Mesenchymal stem cell (in vitro differentiated cells and primary cell): Measurements from ENCODE around the gene FAM25A.

Experiments used
- DNase-seq: peaks from one replicate; pipeline ENCODE4 v3.0.0-alpha.2; 2013
- H2AFZ ChIP-seq: one replicate; pipeline ENCODE4 v1.6.1; 2013; ENCODE audit warnings: low read depth, mild to moderate bottlenecking, control low read depth, inconsistent platforms, low read length, moderate library complexity
- H2AK5ac ChIP-seq: 2 replicates; pipeline ENCODE4 v1.6.1; 2013; ENCODE audit warnings: low read length, moderate library complexity, mild to moderate bottlenecking, inconsistent platforms; ENCODE audit not compliant: severe bottlenecking
- H2BK120ac ChIP-seq: one replicate; pipeline ENCODE4 v1.6.1; 2013; ENCODE audit warnings: low read depth, mild to moderate bottlenecking, inconsistent platforms, low read length, moderate library complexity
- H2BK12ac ChIP-seq, 2 experiments: one replicate each; pipeline ENCODE4 v1.6.1; 2013; ENCODE audit warnings: inconsistent platforms in 2 of 2, low read length in 2 of 2, mild to moderate bottlenecking in 2 of 2, moderate library complexity in 2 of 2, control low read depth in 1 of 2
- H2BK15ac ChIP-seq: one replicate; pipeline ENCODE4 v1.6.1; 2013; ENCODE audit warnings: mild to moderate bottlenecking, low read depth, inconsistent platforms; ENCODE audit not compliant: poor library complexity, severe bottlenecking
- H2BK5ac ChIP-seq: 2 replicates; pipeline ENCODE4 v1.6.1; 2013; ENCODE audit warnings: low read depth, mild to moderate bottlenecking, low read length, control low read depth, inconsistent platforms; ENCODE audit not compliant: poor library complexity, severe bottlenecking
- H3K14ac ChIP-seq, 2 experiments: one replicate each; pipeline ENCODE4 v1.6.1; 2013; ENCODE audit warnings: inconsistent platforms in 2 of 2, low read length in 2 of 2, control low read depth in 1 of 2, mild to moderate bottlenecking in 1 of 2, moderate library complexity in 1 of 2
- H3K18ac ChIP-seq, 2 experiments: one replicate each; pipeline ENCODE4 v1.6.1; 2013; ENCODE audit warnings: inconsistent platforms in 2 of 2, low read length in 2 of 2, control low read depth in 1 of 2, low read depth in 1 of 2, mild to moderate bottlenecking in 1 of 2
- H3K23ac ChIP-seq, 2 experiments: one replicate each; pipeline ENCODE4 v1.6.1; 2013; ENCODE audit warnings: inconsistent platforms in 2 of 2, low read length in 2 of 2, mild to moderate bottlenecking in 2 of 2, moderate library complexity in 2 of 2, control low read depth in 1 of 2
- H3K27ac ChIP-seq: 2 replicates; pipeline ENCODE4 v1.5.1; 2013; ENCODE audit warnings: mild to moderate bottlenecking, moderate library complexity, low read length, control low read depth, inconsistent platforms; ENCODE audit not compliant: poor library complexity, severe bottlenecking
- H3K27me3 ChIP-seq, 2 experiments: 2 replicates each; pipeline versions ENCODE4 v1.6.1 to v1.7.0; 2013; ENCODE audit warnings: low read length in 2 of 2, mild to moderate bottlenecking in 2 of 2, moderate library complexity in 2 of 2, control low read depth in 1 of 2, inconsistent platforms in 1 of 2; ENCODE audit not compliant: control insufficient read depth in 1 of 2, insufficient read depth in 1 of 2
- H3K36me3 ChIP-seq, 2 experiments: 2 replicates each; pipeline versions ENCODE4 v1.6.1 to v1.7.0; 2013; ENCODE audit warnings: low read length in 2 of 2, control low read depth in 1 of 2, inconsistent platforms in 1 of 2, low read depth in 1 of 2, mild to moderate bottlenecking in 1 of 2; ENCODE audit not compliant: insufficient read depth in 2 of 2, control insufficient read depth in 1 of 2
- H3K4ac ChIP-seq, 2 experiments: one replicate each; pipeline ENCODE4 v1.6.1; 2013; ENCODE audit warnings: inconsistent platforms in 2 of 2, low read length in 2 of 2, mild to moderate bottlenecking in 2 of 2, moderate library complexity in 2 of 2, control low read depth in 1 of 2, low read depth in 1 of 2
- H3K4me1 ChIP-seq: 2 replicates; pipeline ENCODE4 v1.6.1; 2013; ENCODE audit warnings: low read depth, low read length, control low read depth; ENCODE audit not compliant: control insufficient read depth, insufficient read depth
- H3K4me2 ChIP-seq: 2 replicates; pipeline ENCODE4 v1.6.1; 2013; ENCODE audit warnings: low read length, mild to moderate bottlenecking, inconsistent platforms; ENCODE audit not compliant: poor library complexity, severe bottlenecking
- H3K4me3 ChIP-seq, 2 experiments: 2 replicates each; pipeline versions ENCODE4 v1.5.1 to v1.7.0; 2013; ENCODE audit warnings: low read length in 2 of 2, mild to moderate bottlenecking in 2 of 2, control low read depth in 1 of 2, low read depth in 1 of 2; ENCODE audit not compliant: insufficient read depth in 1 of 2
- H3K79me1 ChIP-seq: replicated peaks from 2 replicates; pipeline ENCODE4 v1.6.1; 2013; ENCODE audit warnings: mild to moderate bottlenecking, control low read depth, low read length, inconsistent platforms; ENCODE audit not compliant: poor library complexity, severe bottlenecking
- H3K9ac ChIP-seq: 2 replicates; pipeline ENCODE4 v1.7.0; 2013; ENCODE audit warnings: mild to moderate bottlenecking, low read length, moderate library complexity
- H3K9me3 ChIP-seq: 2 replicates; pipeline ENCODE4 v1.7.0; 2013; ENCODE audit warnings: mild to moderate bottlenecking, low read length; ENCODE audit not compliant: control insufficient read depth
- H4K8ac ChIP-seq: one replicate; pipeline ENCODE4 v1.6.1; 2013; ENCODE audit warnings: inconsistent platforms, mild to moderate bottlenecking, low read length, moderate library complexity
- H4K91ac ChIP-seq: one replicate; pipeline ENCODE4 v1.6.1; 2013; ENCODE audit warnings: mild to moderate bottlenecking, low read length, inconsistent platforms
- WGBS: methylation state at CpG from one replicate; pipeline ENCODE4 v1.1.7; 2013; ENCODE audit warnings: mixed read lengths; 5-methylcytosine and 5-hydroxymethylcytosine counted together

The FAM25A gene

DNA sequence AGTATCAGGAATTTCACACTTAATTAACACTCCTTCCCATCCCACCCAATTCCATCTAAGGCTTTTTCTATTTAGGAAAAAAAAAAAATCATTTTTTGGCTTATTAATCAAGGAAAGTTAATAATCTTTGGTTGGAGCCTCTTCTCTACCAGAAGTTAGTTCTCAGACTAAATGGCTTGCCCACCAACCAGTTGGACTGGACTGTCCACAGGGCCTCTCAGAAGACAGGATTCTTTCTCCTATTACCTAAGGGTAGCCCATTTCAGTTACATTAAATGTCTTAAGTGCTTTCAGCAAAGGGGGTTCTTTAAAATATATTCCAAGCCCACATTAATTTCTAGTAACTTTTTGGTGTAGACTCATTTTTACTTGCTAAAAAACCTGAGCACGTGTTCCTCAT lies 39.3 kb downstream of the FAM25A start:
- Histone ChIP-seq H3K18ac (no peak overlapping the region), H3K4me3 (no peak overlapping the region), H3K4me2 (no peak overlapping the region), H3K27ac (no peak overlapping the region), H3K14ac (no peak overlapping the region), H2AFZ (no peak overlapping the region), H3K4me1 (peaks cover 5% of the 10 kb centered on the region), H2BK120ac (no peak overlapping the region), H3K9ac (no peak overlapping the region), H3K9me3 (no peaks in the 10 kb centered on the region), H3K23ac (no peak overlapping the region), H2AK5ac (no peak overlapping the region), H3K79me1 (peaks cover 8% of the 10 kb centered on the region), H2BK5ac (no peak overlapping the region), H3K4ac (no peak overlapping the region), H2BK15ac (no peak overlapping the region), H4K8ac (no peak overlapping the region), H3K27me3 (no peaks in the 10 kb centered on the region), H4K91ac (no peak overlapping the region), H3K36me3 (peaks cover 22 to 87% of the 10 kb centered on the region in 2 experiments), H2BK12ac (no peak overlapping the region)
- 100% methylated on average over 1 of the region's 1 CpG for WGBS
- DNase-seq = no peak

DNA sequence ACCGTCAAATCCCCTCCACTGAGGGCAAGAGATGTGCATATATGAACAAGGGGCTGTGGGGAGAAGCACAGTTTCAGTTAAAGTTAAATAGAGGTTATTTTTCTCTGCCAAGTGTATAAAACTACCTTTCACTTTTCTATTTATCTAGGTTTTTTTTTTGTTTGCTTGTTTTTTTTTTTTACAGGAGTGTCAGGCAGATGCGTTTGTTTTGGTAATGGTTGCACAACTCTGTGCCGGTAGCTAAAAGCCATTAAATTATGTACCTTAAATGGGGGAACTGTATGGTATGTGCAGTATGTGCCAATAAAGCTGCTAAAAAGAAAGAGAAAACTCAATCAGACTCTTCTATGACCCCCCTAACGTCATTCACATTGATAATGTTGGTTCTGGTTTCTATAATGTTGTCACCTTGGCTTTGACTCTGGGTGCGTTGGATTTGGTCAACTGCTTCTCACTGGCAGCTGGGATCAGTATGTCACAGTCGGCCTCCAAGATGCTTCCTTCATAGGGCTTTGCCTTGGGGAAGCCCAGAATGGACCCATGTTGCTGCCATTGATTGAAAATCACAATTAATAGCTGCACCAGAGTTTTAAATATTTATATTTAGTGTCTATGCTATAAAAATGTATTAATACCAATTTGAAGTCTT lies 40.3 kb downstream of the FAM25A start:
- Histone ChIP-seq H3K79me1 (peaks cover 12% of the 10 kb centered on the region), H3K27me3 (no peaks in the 10 kb centered on the region), H3K36me3 (peaks cover 22 to 92% of the 10 kb centered on the region in 2 experiments), H2BK120ac (no peak overlapping the region), H2BK5ac (no peak overlapping the region), H2BK12ac (no peak overlapping the region), H2BK15ac (no peak overlapping the region), H4K8ac (no peak overlapping the region), H3K18ac (no peak overlapping the region), H3K4me2 (no peak overlapping the region), H2AFZ (no peak overlapping the region), H3K9ac (no peak overlapping the region), H3K23ac (no peak overlapping the region), H3K4ac (no peak overlapping the region), H3K4me1 (no peaks in the 10 kb centered on the region), H2AK5ac (no peak overlapping the region), H3K14ac (no peak overlapping the region), H3K9me3 (no peaks in the 10 kb centered on the region), H4K91ac (no peak overlapping the region), H3K4me3 (no peak overlapping the region), H3K27ac (no peak overlapping the region)
- no peak for DNase-seq
- WGBS = 94% methylated on average over 6 of the region's 6 CpGs

DNA sequence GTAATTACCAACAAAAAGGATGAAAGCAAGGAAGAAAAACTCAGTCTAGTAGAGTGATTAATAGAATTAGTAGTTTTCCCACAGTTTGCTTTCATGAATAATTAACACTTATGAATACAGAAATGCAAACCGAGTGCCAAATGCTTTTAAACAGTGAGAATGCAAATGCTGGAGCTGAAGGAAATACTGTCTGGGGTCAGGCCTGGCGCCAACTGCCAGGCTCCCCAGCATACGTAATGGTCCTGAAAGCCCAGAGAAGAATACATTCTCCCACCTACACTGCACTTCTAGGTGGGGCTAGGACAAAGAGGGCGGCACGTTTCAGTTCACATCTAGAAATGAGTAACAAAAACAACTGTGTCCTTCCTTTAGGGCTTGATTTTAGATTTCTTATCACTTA lies 44.6 kb downstream of the FAM25A start:
- Histone ChIP-seq H3K36me3 (peaks cover 23 to 94% of the 10 kb centered on the region in 2 experiments), H3K4me1 (no peaks in the 10 kb centered on the region), H4K8ac (no peak overlapping the region), H3K18ac (no peak overlapping the region), H2BK5ac (no peak overlapping the region), H2BK15ac (no peak overlapping the region), H2AFZ (no peak overlapping the region), H3K14ac (no peak overlapping the region), H3K27me3 (no peaks in the 10 kb centered on the region), H3K9me3 (no peaks in the 10 kb centered on the region), H2BK120ac (no peak overlapping the region), H2BK12ac (no peak overlapping the region), H4K91ac (no peak overlapping the region), H3K9ac (no peak overlapping the region), H3K4me3 (no peak overlapping the region), H3K4me2 (no peak overlapping the region), H3K27ac (no peak overlapping the region), H3K79me1 (peaks cover 14% of the 10 kb centered on the region), H2AK5ac (no peak overlapping the region), H3K23ac (no peak overlapping the region), H3K4ac (no peak overlapping the region)
- WGBS = 98% methylated on average over 5 of the region's 5 CpGs
- no peak for DNase-seq

DNA sequence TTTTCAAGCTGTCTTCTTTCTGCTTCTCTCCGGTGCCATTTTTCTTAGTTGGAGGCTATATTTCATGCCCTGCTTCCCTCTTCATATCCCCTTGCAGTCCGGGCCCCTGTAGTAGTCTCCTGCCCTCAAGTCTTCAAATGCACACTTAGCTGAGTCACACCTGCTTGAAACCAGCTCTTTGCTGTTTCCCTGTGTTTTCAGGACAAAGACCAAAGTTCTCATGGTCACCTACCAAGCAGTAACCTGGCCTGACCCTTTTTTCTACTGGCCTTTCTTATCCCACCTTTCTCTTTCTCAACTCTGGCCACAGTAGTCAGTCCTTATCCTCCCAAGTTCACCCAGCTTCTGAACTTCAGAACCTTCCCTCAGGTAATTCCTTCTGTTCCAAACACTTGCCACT lies 46.1 kb downstream of the FAM25A start:
- no peak overlapping the region for H3K14ac ChIP-seq
- H4K91ac ChIP-seq = no peak overlapping the region
- no peak overlapping the region for H4K8ac ChIP-seq
- WGBS = 95% methylated on average over 2 of the region's 2 CpGs
- H3K36me3 ChIP-seq = peaks cover 25 to 92% of the 10 kb centered on the region in 2 experiments
- no peak for DNase-seq
- no peak overlapping the region for H3K4me3 ChIP-seq
- H2BK120ac ChIP-seq = no peak overlapping the region
- peaks cover 12% of the 10 kb centered on the region for H3K79me1 ChIP-seq
- H2BK5ac ChIP-seq = no peak overlapping the region
- no peak overlapping the region for H2BK15ac ChIP-seq
- H2AK5ac ChIP-seq = no peak overlapping the region
- no peak overlapping the region for H3K4me2 ChIP-seq
- H3K9ac ChIP-seq = no peak overlapping the region
- no peak overlapping the region for H3K27ac ChIP-seq
- no peak overlapping the region for H3K18ac ChIP-seq
- H2BK12ac ChIP-seq = no peak overlapping the region
- H3K4ac ChIP-seq = no peak overlapping the region
- no peak overlapping the region for H2AFZ ChIP-seq
- H3K4me1 ChIP-seq = no peaks in the 10 kb centered on the region
- H3K9me3 ChIP-seq = no peaks in the 10 kb centered on the region
- H3K23ac ChIP-seq = no peak overlapping the region
- H3K27me3 ChIP-seq = no peaks in the 10 kb centered on the region
